Type B pancreatic cell (in vitro differentiated cells): ENCODE measurements around the gene BBX. TPM values are rescaled to one million over a fixed set of nuclear protein-coding genes. Genes with fewer than 3 reads are reported as not detected.

ENCODE experiments used
- DNase-seq: peaks from one replicate; pipeline ENCODE4 v3.0.0; 2021; ENCODE audit warnings: mixed read lengths; ENCODE audit not compliant: unreplicated experiment; ENCODE audit errors: extremely low spot score
- H3K27ac Mint-ChIP-seq: 2 replicates; pipeline ENCODE4 v1.8.0; 2021; ENCODE audit warnings: mild to moderate bottlenecking, mixed read lengths
- H3K27me3 Mint-ChIP-seq: 2 replicates; pipeline ENCODE4 v1.8.0; 2021; ENCODE audit warnings: mixed read lengths
- H3K36me3 Mint-ChIP-seq: 2 replicates; pipeline ENCODE4 v1.8.0; 2021; ENCODE audit warnings: mixed read lengths
- H3K4me1 Mint-ChIP-seq: one replicate; pipeline ENCODE4 v1.8.0; 2021; ENCODE audit warnings: mixed read lengths; ENCODE audit not compliant: unreplicated experiment
- H3K4me3 Mint-ChIP-seq: 2 replicates; pipeline ENCODE4 v1.8.0; 2021; ENCODE audit warnings: mild to moderate bottlenecking, mixed read lengths
- H3K9me3 Mint-ChIP-seq: 2 replicates; pipeline ENCODE4 v1.8.0; 2021; ENCODE audit warnings: mixed read lengths
- CTCF ChIP-seq: fragments of 200-600 bp; sonication (generic); conservative IDR thresholded peaks from 2 replicates; pipeline ENCODE4 v1.5.0; 2021; ENCODE audit warnings: antibody characterized with exemption, mild to moderate bottlenecking
- total RNA-seq: library from RNA; stranded (reverse); gene quantifications from 2 replicates; pipeline ENCODE4 v1.2.1, GENCODE V29; 2021; ENCODE audit warnings: low replicate concordance

Gene BBX
- total RNA-seq, 1 donor from 2014 or later = 52.8 TPM

- peaks cover 4% of the 10 kb centered on the region for H3K27me3 Mint-ChIP-seq
- no peak for DNase-seq
- TF ChIP-seq CTCF = no peak
Observed at GRCh38 chr3:107496855-107497254, 25.9 kb upstream of the BBX start.

GRCh38 chr3:107498646-107499045 is 24.1 kb upstream of the BBX start:
- H3K9me3 Mint-ChIP-seq = no peaks in the 10 kb centered on the region
- no peaks in the 10 kb centered on the region for H3K4me1 Mint-ChIP-seq
- H3K36me3 Mint-ChIP-seq = no peaks in the 10 kb centered on the region
- TF ChIP-seq CTCF = no peak
- H3K4me3 Mint-ChIP-seq = no peak overlapping the region
- peaks cover 2% of the 10 kb centered on the region for H3K27me3 Mint-ChIP-seq
- no peak overlapping the region for H3K27ac Mint-ChIP-seq
- no peak for DNase-seq

More at GRCh38 chr3:107496855-107497254, 25.9 kb upstream of the BBX start:
- H3K9me3 Mint-ChIP-seq = no peaks in the 10 kb centered on the region
- H3K36me3 Mint-ChIP-seq = no peaks in the 10 kb centered on the region
- H3K4me1 Mint-ChIP-seq = no peaks in the 10 kb centered on the region
- no peak overlapping the region for H3K27ac Mint-ChIP-seq
- H3K4me3 Mint-ChIP-seq = no peak overlapping the region

- Mint-ChIP-seq H3K4me3 (no peak overlapping the region), H3K9me3 (no peaks in the 10 kb centered on the region), H3K4me1 (no peaks in the 10 kb centered on the region), H3K36me3 (no peaks in the 10 kb centered on the region), H3K27ac (no peak overlapping the region), H3K27me3 (peaks cover 5% of the 10 kb centered on the region)
- no peak for TF ChIP-seq CTCF
- DNase-seq = no peak
Observed at GRCh38 chr3:107506458-107506857, 16.3 kb upstream of the BBX start.

GRCh38 chr3:107508331-107508730 is 14.4 kb upstream of the BBX start:
- no peaks in the 10 kb centered on the region for H3K9me3 Mint-ChIP-seq
- H3K4me3 Mint-ChIP-seq = no peak overlapping the region
- no peak overlapping the region for H3K27ac Mint-ChIP-seq
- no peaks in the 10 kb centered on the region for H3K36me3 Mint-ChIP-seq
- no peaks in the 10 kb centered on the region for H3K4me1 Mint-ChIP-seq
- H3K27me3 Mint-ChIP-seq = peaks cover 8% of the 10 kb centered on the region
- no peak for TF ChIP-seq CTCF
- DNase-seq = no peak

GRCh38 chr3:107512108-107512507 is 10.7 kb upstream of the BBX start:
- no peak for TF ChIP-seq CTCF

GRCh38 chr3:107514453-107514852 is 8.3 kb upstream of the BBX start:
- no peak overlapping the region for H3K27ac Mint-ChIP-seq

More at GRCh38 chr3:107512108-107512507, 10.7 kb upstream of the BBX start:
- DNase-seq = no peak
- H3K27ac Mint-ChIP-seq = no peak overlapping the region
- H3K9me3 Mint-ChIP-seq = no peaks in the 10 kb centered on the region
- no peaks in the 10 kb centered on the region for H3K4me1 Mint-ChIP-seq
- H3K27me3 Mint-ChIP-seq = peaks cover 9% of the 10 kb centered on the region
- no peaks in the 10 kb centered on the region for H3K36me3 Mint-ChIP-seq
- no peak overlapping the region for H3K4me3 Mint-ChIP-seq

More at GRCh38 chr3:107514453-107514852, 8.3 kb upstream of the BBX start:
- Mint-ChIP-seq H3K4me3 (no peak overlapping the region), H3K4me1 (no peaks in the 10 kb centered on the region), H3K27me3 (peaks cover 9% of the 10 kb centered on the region), H3K36me3 (no peaks in the 10 kb centered on the region), H3K9me3 (no peaks in the 10 kb centered on the region)
- no peak for DNase-seq
- no peak for TF ChIP-seq CTCF
